KOPT-K1 (cell line): ENCODE measurements around the gene IGF2R.
"Not testable (repeated sequence)": the region's sequence is repeated elsewhere in the genome, so short reads cannot be mapped to it uniquely, and the experiment has no call there.

ENCODE experiments used
- H3K27ac ChIP-seq: fragments of 200-600 bp; sonication (generic); 2 replicates; pipeline ENCODE4 v1.5.1; 2016; ENCODE audit warnings: antibody characterized with exemption, mild to moderate bottlenecking, low read depth, low read length; ENCODE audit not compliant: poor library complexity, severe bottlenecking
- H3K36me3 ChIP-seq: fragments of 200-600 bp; sonication (generic); 2 replicates; pipeline ENCODE4 v1.5.1; 2017; ENCODE audit warnings: antibody characterized with exemption, mild to moderate bottlenecking, low read length, moderate library complexity; ENCODE audit not compliant: insufficient read depth
- H3K9me3 ChIP-seq: fragments of 200-600 bp; sonication (generic); 2 replicates; pipeline ENCODE4 v1.5.1; 2017; ENCODE audit warnings: antibody characterized with exemption, low read length, mild to moderate bottlenecking; ENCODE audit not compliant: insufficient read depth, poor library complexity, severe bottlenecking

Gene IGF2R

GRCh38 chr6:159995405-159995804 is 26.5 kb downstream of the IGF2R start:
- Histone ChIP-seq H3K9me3 (no peaks in the 10 kb centered on the region), H3K27ac (peak overlapping the region; percentile 68), H3K36me3 (peaks cover 50% of the 10 kb centered on the region)

- peak overlapping the region; percentile 68 for H3K27ac ChIP-seq
- H3K9me3 ChIP-seq: no peaks in the 10 kb centered on the region
- peaks cover 47% of the 10 kb centered on the region for H3K36me3 ChIP-seq
Measured at GRCh38 chr6:159996087-159996622, 27.3 kb downstream of the IGF2R start.

- Histone ChIP-seq H3K36me3 (peaks cover 43% of the 10 kb centered on the region), H3K9me3 (no peaks in the 10 kb centered on the region), H3K27ac (peak overlapping the region; percentile 68)
Measured at GRCh38 chr6:159996626-159997497, 28.0 kb downstream of the IGF2R start.

GRCh38 chr6:159997498-159998101 is 28.7 kb downstream of the IGF2R start:
- Histone ChIP-seq H3K36me3 (peaks cover 40% of the 10 kb centered on the region), H3K27ac (peak overlapping the region; percentile 68), H3K9me3 (no peaks in the 10 kb centered on the region)

- Histone ChIP-seq H3K9me3 (no peaks in the 10 kb centered on the region), H3K27ac (no peak overlapping the region), H3K36me3 (peaks cover 36% of the 10 kb centered on the region)
Measured at GRCh38 chr6:159998538-159998937, 29.7 kb downstream of the IGF2R start.

GRCh38 chr6:159999240-159999671 is 30.4 kb downstream of the IGF2R start:
- peak overlapping the region; percentile 37 for H3K27ac ChIP-seq
- H3K36me3 ChIP-seq: peaks cover 31% of the 10 kb centered on the region
- H3K9me3 ChIP-seq: peaks cover 3% of the 10 kb centered on the region

- Histone ChIP-seq H3K9me3 (peaks cover 14% of the 10 kb centered on the region), H3K36me3 (peaks cover 42% of the 10 kb centered on the region), H3K27ac (peak overlapping the region; percentile 37)
Measured at GRCh38 chr6:160000280-160000704, 31.4 kb downstream of the IGF2R start.

GRCh38 chr6:160000893-160001427 is 32.1 kb downstream of the IGF2R start:
- H3K9me3 ChIP-seq: peaks cover 19% of the 10 kb centered on the region
- not testable (repeated sequence) for H3K27ac ChIP-seq
- H3K36me3 ChIP-seq: peaks cover 42% of the 10 kb centered on the region

GRCh38 chr6:160002882-160003281 is 34.0 kb downstream of the IGF2R start:
- Histone ChIP-seq H3K36me3 (peaks cover 42% of the 10 kb centered on the region), H3K9me3 (peaks cover 22% of the 10 kb centered on the region)

GRCh38 chr6:160004018-160004417 is 35.1 kb downstream of the IGF2R start:
- Histone ChIP-seq H3K27ac (no peak overlapping the region), H3K9me3 (peaks cover 22% of the 10 kb centered on the region), H3K36me3 (peaks cover 44% of the 10 kb centered on the region)

More at GRCh38 chr6:160002882-160003281, 34.0 kb downstream of the IGF2R start:
- no peak overlapping the region for H3K27ac ChIP-seq

GRCh38 chr6:160004419-160005175 is 35.7 kb downstream of the IGF2R start:
- Histone ChIP-seq H3K9me3 (peaks cover 22% of the 10 kb centered on the region), H3K36me3 (peaks cover 48% of the 10 kb centered on the region), H3K27ac (no peak overlapping the region)

GRCh38 chr6:160005211-160005610 is 36.3 kb downstream of the IGF2R start:
- Histone ChIP-seq H3K27ac (no peak overlapping the region), H3K36me3 (peaks cover 48% of the 10 kb centered on the region), H3K9me3 (peaks cover 22% of the 10 kb centered on the region)

GRCh38 chr6:160005861-160006540 is 37.1 kb downstream of the IGF2R start:
- Histone ChIP-seq H3K36me3 (peaks cover 53% of the 10 kb centered on the region), H3K9me3 (peaks cover 22% of the 10 kb centered on the region), H3K27ac (no peak overlapping the region)

- Histone ChIP-seq H3K9me3 (peaks cover 22% of the 10 kb centered on the region), H3K36me3 (peaks cover 58% of the 10 kb centered on the region), H3K27ac (no peak overlapping the region)
Measured at GRCh38 chr6:160007145-160007544, 38.3 kb downstream of the IGF2R start.
